ENCODE data around the gene GIGYF2. TPM values are rescaled to one million over a fixed set of nuclear protein-coding genes. Genes with fewer than 3 reads are reported as not detected.
"Not testable (repeated sequence)": the region's sequence is repeated elsewhere in the genome, so short reads cannot be mapped to it uniquely, and the experiment has no call there.

GIGYF2 gene
- total RNA-seq, 4 donors from 2014 or later: 54.2 to 64.7 (median 59.9) TPM

GRCh38 chr2:232687382-232688160 lies 9.6 kb upstream of the GIGYF2 start:
- WGBS: 89% methylated on average over 10 of the region's 11 CpGs
- intact Hi-C loops (cut with DNase I): no loop called here
- H3K4me1 ChIP-seq: peaks cover 0 to 7% (median 6%) of the 10 kb centered on the region in 4 donors
- no peak for DNase-seq (ENCODE audit: extremely low spot score)
- no peak overlapping the region for H3K27ac ChIP-seq (replicated peaks in 1 of 4)
- H3K36me3 ChIP-seq: no peaks in the 10 kb centered on the region
- H3K27me3 ChIP-seq: no peaks in the 10 kb centered on the region
- H3K9me3 ChIP-seq: no peaks in the 10 kb centered on the region
- TF ChIP-seq POLR2AphosphoS5 (IDR thresholded peaks at IDR 0.05): no peak
- no peak for TF ChIP-seq EP300 (IDR thresholded peaks at IDR 0.05)
- TF ChIP-seq POLR2A (IDR thresholded peaks at IDR 0.05; ENCODE audit: low read depth): no peak
- no peak for TF ChIP-seq CTCF (IDR thresholded peaks at IDR 0.05)
- no peak overlapping the region for H3K4me3 ChIP-seq

- H3K4me3 ChIP-seq: no peak overlapping the region
- no peaks in the 10 kb centered on the region for H3K36me3 ChIP-seq
- WGBS: 92% methylated on average over 7 of the region's 7 CpGs
- no peak for DNase-seq (ENCODE audit: extremely low spot score)
- no peaks in the 10 kb centered on the region for H3K9me3 ChIP-seq
- intact Hi-C loops (cut with DNase I): no loop called here
- peaks cover 0 to 7% (median 6%) of the 10 kb centered on the region in 4 donors for H3K4me1 ChIP-seq
- TF ChIP-seq EP300 (IDR thresholded peaks at IDR 0.05): no peak
- no peak for TF ChIP-seq POLR2AphosphoS5 (IDR thresholded peaks at IDR 0.05)
- no peak for TF ChIP-seq CTCF (IDR thresholded peaks at IDR 0.05)
- TF ChIP-seq POLR2A (IDR thresholded peaks at IDR 0.05; ENCODE audit: low read depth): no peak
- no peaks in the 10 kb centered on the region for H3K27me3 ChIP-seq
- H3K27ac ChIP-seq (replicated peaks in 1 of 4): no peak overlapping the region
Measured at GRCh38 chr2:232688201-232688600, 8.9 kb upstream of the GIGYF2 start.

GRCh38 chr2:232689152-232689910 lies 7.8 kb upstream of the GIGYF2 start:
- Histone ChIP-seq H3K36me3 (no peaks in the 10 kb centered on the region), H3K27ac (replicated peaks in 1 of 4) (no peak overlapping the region), H3K4me3 (no peak overlapping the region), H3K27me3 (no peaks in the 10 kb centered on the region), H3K4me1 (peaks cover 0 to 7% (median 6%) of the 10 kb centered on the region in 4 donors), H3K9me3 (no peaks in the 10 kb centered on the region)
- intact Hi-C loops (cut with DNase I): no loop called here
- no peak for DNase-seq (ENCODE audit: extremely low spot score)
- no peak for TF ChIP-seq EP300 (IDR thresholded peaks at IDR 0.05)
- no peak for TF ChIP-seq CTCF (IDR thresholded peaks at IDR 0.05)
- no peak for TF ChIP-seq POLR2AphosphoS5 (IDR thresholded peaks at IDR 0.05)
- TF ChIP-seq POLR2A (IDR thresholded peaks at IDR 0.05; ENCODE audit: low read depth): no peak
- WGBS: 61% methylated on average over 3 of the region's 3 CpGs

GRCh38 chr2:232691117-232691516 lies 6.0 kb upstream of the GIGYF2 start:
- not testable (repeated sequence) for DNase-seq (ENCODE audit: extremely low spot score)

GRCh38 chr2:232693344-232693743 lies 3.8 kb upstream of the GIGYF2 start:
- Histone ChIP-seq H3K36me3 (no peaks in the 10 kb centered on the region), H3K4me1 (peaks cover 9 to 20% (median 17%) of the 10 kb centered on the region in 4 donors), H3K27ac (replicated peaks in 1 of 4) (no peak overlapping the region), H3K9me3 (no peaks in the 10 kb centered on the region), H3K27me3 (no peaks in the 10 kb centered on the region), H3K4me3 (no peak overlapping the region)
- intact Hi-C loops (cut with DNase I): loop anchor here (10.0 kb wide), 1 partner anchor 89 kb away; no protein-coding TSS in a partner anchor
- TF ChIP-seq EP300 (IDR thresholded peaks at IDR 0.05) (no peak), POLR2A (IDR thresholded peaks at IDR 0.05; ENCODE audit: low read depth) (no peak), POLR2AphosphoS5 (IDR thresholded peaks at IDR 0.05) (no peak), CTCF (IDR thresholded peaks at IDR 0.05) (no peak)
- WGBS: 83% methylated on average over 4 of the region's 4 CpGs
- DNase-seq (ENCODE audit: extremely low spot score): no peak

More at GRCh38 chr2:232691117-232691516, 6.0 kb upstream of the GIGYF2 start:
- not testable (repeated sequence) for H3K4me1 ChIP-seq; H3K27me3 ChIP-seq; H3K27ac ChIP-seq (replicated peaks in 1 of 4); H3K36me3 ChIP-seq; H3K9me3 ChIP-seq; H3K4me3 ChIP-seq
- WGBS: 91% methylated on average over 13 of the region's 13 CpGs
- intact Hi-C loops (cut with DNase I): loop anchor here (10.0 kb wide), 1 partner anchor 86 kb away; no protein-coding TSS in a partner anchor

Data from esophagus muscularis mucosa (tissue), 4 donors.